ENCODE measurements around the gene IL13RA1.

Gene IL13RA1

GRCh38 chrX:118764122-118764521, 36.7 kb downstream of the IL13RA1 start:
- no peak for DNase-seq (ENCODE audit: low spot score)
- in situ Hi-C loops (cut with MboI; ENCODE audit: low sequenced_read_pairs, unreplicated experiment), result no loop called here
- TF ChIP-seq CTCF (IDR thresholded peaks at IDR 0.05; ENCODE audit: borderline replicate concordance, control extremely low read depth, extremely low read depth, insufficient read depth, missing control alignments), result no peak

GRCh38 chrX:118770133-118770760, 42.8 kb downstream of the IL13RA1 start:
- no peak for TF ChIP-seq CTCF (IDR thresholded peaks at IDR 0.05; ENCODE audit: borderline replicate concordance, control extremely low read depth, extremely low read depth, insufficient read depth, missing control alignments)
- DNase-seq (ENCODE audit: low spot score), result no peak
- in situ Hi-C loops (cut with MboI; ENCODE audit: low sequenced_read_pairs, unreplicated experiment), result no loop called here

- no peak for TF ChIP-seq CTCF (IDR thresholded peaks at IDR 0.05; ENCODE audit: borderline replicate concordance, control extremely low read depth, extremely low read depth, insufficient read depth, missing control alignments)
- in situ Hi-C loops (cut with MboI; ENCODE audit: low sequenced_read_pairs, unreplicated experiment), result no loop called here
- DNase-seq (ENCODE audit: low spot score), result no peak
These were observed 44.6 kb downstream of the IL13RA1 start for GRCh38 chrX:118772051-118772450.

GRCh38 chrX:118773782-118774181, 46.4 kb downstream of the IL13RA1 start:
- DNase-seq (ENCODE audit: low spot score), result no peak
- in situ Hi-C loops (cut with MboI; ENCODE audit: low sequenced_read_pairs, unreplicated experiment), result no loop called here
- no peak for TF ChIP-seq CTCF (IDR thresholded peaks at IDR 0.05; ENCODE audit: borderline replicate concordance, control extremely low read depth, extremely low read depth, insufficient read depth, missing control alignments)

- TF ChIP-seq CTCF (IDR thresholded peaks at IDR 0.05; ENCODE audit: borderline replicate concordance, control extremely low read depth, extremely low read depth, insufficient read depth, missing control alignments), result no peak
- in situ Hi-C loops (cut with MboI; ENCODE audit: low sequenced_read_pairs, unreplicated experiment), result no loop called here
- no peak for DNase-seq (ENCODE audit: low spot score)
These were observed 52.2 kb downstream of the IL13RA1 start for GRCh38 chrX:118779581-118779980.

- no peak for TF ChIP-seq CTCF (IDR thresholded peaks at IDR 0.05; ENCODE audit: borderline replicate concordance, control extremely low read depth, extremely low read depth, insufficient read depth, missing control alignments)
- DNase-seq (ENCODE audit: low spot score), result no peak
- in situ Hi-C loops (cut with MboI; ENCODE audit: low sequenced_read_pairs, unreplicated experiment), result no loop called here
These were observed 53.1 kb downstream of the IL13RA1 start for GRCh38 chrX:118780509-118780908.

Data from GM13976 (cell line).